WERI-Rb-1 (cell line): ENCODE results near the gene ELFN2.

ENCODE experiments used
- DNase-seq: peaks from one replicate; pipeline ENCODE4 v3.0.0-alpha.2; 2020
- H3K27ac ChIP-seq: fragments of 250-450 bp; sonication (Bioruptor Pico); 2 replicates; pipeline ENCODE4 v1.5.1; 2020; ENCODE audit warnings: mild to moderate bottlenecking, moderate library complexity
- H3K27me3 ChIP-seq: fragments of 250-450 bp; sonication (Bioruptor Pico); 2 replicates; pipeline ENCODE4 v1.5.1; 2021; ENCODE audit warnings: mild to moderate bottlenecking, low read depth, moderate library complexity; ENCODE audit not compliant: insufficient read depth, severe bottlenecking
- H3K36me3 ChIP-seq: fragments of 250-450 bp; sonication (Bioruptor Pico); 2 replicates; pipeline ENCODE4 v1.5.1; 2020; ENCODE audit warnings: mild to moderate bottlenecking, moderate library complexity
- H3K4me3 ChIP-seq: 2 replicates; pipeline ENCODE4 v1.5.1; 2011; ENCODE audit warnings: low read depth, mild to moderate bottlenecking, control low read depth, low read length
- H3K9me3 ChIP-seq: fragments of 250-450 bp; sonication (Bioruptor Pico); 2 replicates; pipeline ENCODE4 v1.5.1; 2021; ENCODE audit warnings: mild to moderate bottlenecking, moderate library complexity; ENCODE audit not compliant: severe bottlenecking
- TF ChIP-seq, protein P1 (sequence below): IDR thresholded peaks from 2 replicates; pipeline ENCODE4 v1.5.1; 2011; ENCODE audit warnings: low read depth, mild to moderate bottlenecking, control low read depth, inconsistent platforms, low read length

ELFN2 gene

GRCh38 chr22:37457093-37457893 lies 30.0 kb upstream of the ELFN2 start:
- Histone ChIP-seq H3K36me3 (no peaks in the 10 kb centered on the region), H3K27me3 (no peaks in the 10 kb centered on the region), H3K27ac (peak overlapping the region; percentile 15), H3K4me3 (no peak overlapping the region), H3K9me3 (no peaks in the 10 kb centered on the region)
- TF ChIP-seq, protein P1, sequence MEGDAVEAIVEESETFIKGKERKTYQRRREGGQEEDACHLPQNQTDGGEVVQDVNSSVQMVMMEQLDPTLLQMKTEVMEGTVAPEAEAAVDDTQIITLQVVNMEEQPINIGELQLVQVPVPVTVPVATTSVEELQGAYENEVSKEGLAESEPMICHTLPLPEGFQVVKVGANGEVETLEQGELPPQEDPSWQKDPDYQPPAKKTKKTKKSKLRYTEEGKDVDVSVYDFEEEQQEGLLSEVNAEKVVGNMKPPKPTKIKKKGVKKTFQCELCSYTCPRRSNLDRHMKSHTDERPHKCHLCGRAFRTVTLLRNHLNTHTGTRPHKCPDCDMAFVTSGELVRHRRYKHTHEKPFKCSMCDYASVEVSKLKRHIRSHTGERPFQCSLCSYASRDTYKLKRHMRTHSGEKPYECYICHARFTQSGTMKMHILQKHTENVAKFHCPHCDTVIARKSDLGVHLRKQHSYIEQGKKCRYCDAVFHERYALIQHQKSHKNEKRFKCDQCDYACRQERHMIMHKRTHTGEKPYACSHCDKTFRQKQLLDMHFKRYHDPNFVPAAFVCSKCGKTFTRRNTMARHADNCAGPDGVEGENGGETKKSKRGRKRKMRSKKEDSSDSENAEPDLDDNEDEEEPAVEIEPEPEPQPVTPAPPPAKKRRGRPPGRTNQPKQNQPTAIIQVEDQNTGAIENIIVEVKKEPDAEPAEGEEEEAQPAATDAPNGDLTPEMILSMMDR: peak; percentile 96
- peak; percentile 85 for DNase-seq

DNA sequence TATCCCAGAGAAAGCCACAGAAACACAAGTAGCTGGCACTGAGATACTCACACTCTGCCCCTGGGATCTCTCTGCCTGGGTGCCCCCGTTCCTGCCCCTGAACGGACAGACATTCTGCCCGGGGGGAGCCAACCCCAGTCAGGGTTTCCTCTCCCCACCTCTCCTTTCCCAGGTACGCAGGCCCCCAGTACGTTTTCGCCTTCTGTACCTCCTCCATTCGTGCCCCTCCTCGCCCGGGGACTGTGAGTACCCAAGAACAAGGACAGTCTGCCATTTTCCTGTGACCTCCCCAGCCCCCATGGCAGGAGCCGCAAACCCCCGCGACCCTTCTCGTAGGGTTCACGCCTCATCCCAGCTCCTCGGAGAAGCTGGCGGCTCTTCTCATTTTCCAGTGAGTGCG lies 29.1 kb upstream of the ELFN2 start:
- no peak for DNase-seq
- no peaks in the 10 kb centered on the region for H3K36me3 ChIP-seq
- peak overlapping the region; percentile 15 for H3K27ac ChIP-seq
- TF ChIP-seq, protein P1: no peak
- H3K27me3 ChIP-seq: no peaks in the 10 kb centered on the region
- H3K9me3 ChIP-seq: no peaks in the 10 kb centered on the region
- peak overlapping the region; percentile 19 for H3K4me3 ChIP-seq

DNA sequence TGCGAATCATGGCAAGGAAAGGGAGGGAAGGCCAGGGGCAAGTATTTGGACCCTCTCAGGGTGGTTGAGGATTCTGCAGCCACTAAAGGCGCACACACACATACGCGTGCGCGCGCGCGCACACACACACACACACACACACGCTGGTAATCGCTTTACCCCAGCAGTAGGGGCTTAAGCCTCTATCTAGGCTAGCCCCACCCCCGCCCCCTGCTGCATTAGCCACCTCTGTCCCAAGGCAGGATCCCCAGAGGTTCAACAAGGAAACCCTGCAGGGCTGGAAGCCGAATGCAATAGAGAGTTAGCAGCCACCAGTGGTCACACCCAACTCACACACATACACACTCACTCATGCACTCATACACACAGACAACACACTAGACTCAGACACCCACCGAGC lies 28.6 kb upstream of the ELFN2 start:
- TF ChIP-seq, protein P1: no peak
- H3K27ac ChIP-seq: peak overlapping the region; percentile 30; the same call in 1 of the 2 replicates
- DNase-seq: peak; percentile 88

GRCh38 chr22:37454857-37455686 lies 27.8 kb upstream of the ELFN2 start:
- Histone ChIP-seq H3K27ac (peak overlapping the region; percentile 30; the same call in 1 of the 2 replicates), H3K9me3 (peaks cover 3% of the 10 kb centered on the region), H3K36me3 (no peaks in the 10 kb centered on the region), H3K27me3 (no peaks in the 10 kb centered on the region), H3K4me3 (no peak overlapping the region; the same call in 1 of the 2 replicates)
- TF ChIP-seq, protein P1: no peak
- no peak for DNase-seq

More for the DNA sequence above, 28.6 kb upstream of the ELFN2 start:
- peaks cover 3% of the 10 kb centered on the region for H3K9me3 ChIP-seq
- no peaks in the 10 kb centered on the region for H3K36me3 ChIP-seq
- no peaks in the 10 kb centered on the region for H3K27me3 ChIP-seq
- H3K4me3 ChIP-seq: peak overlapping the region; percentile 24

- DNase-seq: no peak
- Histone ChIP-seq H3K4me3 (no peak overlapping the region), H3K36me3 (no peaks in the 10 kb centered on the region), H3K9me3 (peaks cover 3% of the 10 kb centered on the region), H3K27ac (no peak overlapping the region), H3K27me3 (no peaks in the 10 kb centered on the region)
- TF ChIP-seq, protein P1: no peak
Measured at GRCh38 chr22:37453696-37454095, 26.4 kb upstream of the ELFN2 start.
